HepG2 (cell line): Measurements from ENCODE around the gene VSX1. TPM values are rescaled to one million over a fixed set of nuclear protein-coding genes. Genes with fewer than 3 reads are reported as not detected.

ENCODE experiments used
- BCL3 ChIP-seq: sonication (generic); formaldehyde crosslinking; IDR thresholded peaks from 2 replicates; pipeline ENCODE4 v1.5.1; 2020; ENCODE audit warnings: mild to moderate bottlenecking, missing genetic modification reagents, moderate library complexity
- CREB3 ChIP-seq: sonication (generic); formaldehyde crosslinking; IDR thresholded peaks from 2 replicates; pipeline ENCODE4 v1.5.0; 2020; ENCODE audit warnings: missing genetic modification reagents
- GPBP1L1 ChIP-seq: sonication (generic); formaldehyde crosslinking; IDR thresholded peaks from 2 replicates; pipeline ENCODE4 v1.5.0; 2020; ENCODE audit warnings: mild to moderate bottlenecking, missing genetic modification reagents
- IKZF5 ChIP-seq: IDR thresholded peaks from 2 replicates; pipeline ENCODE4 v1.6.1; 2018; ENCODE audit warnings: missing genetic modification reagents, mild to moderate bottlenecking, missing compliant biosample characterization
- KAT8 ChIP-seq: IDR thresholded peaks from 2 replicates; pipeline ENCODE4 v1.6.1; 2016; ENCODE audit warnings: missing genetic modification reagents, missing compliant biosample characterization
- MYNN ChIP-seq: sonication (generic); formaldehyde crosslinking; IDR thresholded peaks from 2 replicates; pipeline ENCODE4 v1.4.0; 2020; ENCODE audit warnings: mild to moderate bottlenecking, low read depth, missing genetic modification reagents
- NFKB2 ChIP-seq: sonication (generic); formaldehyde crosslinking; IDR thresholded peaks from 2 replicates; pipeline ENCODE4 v1.4.0; 2020; ENCODE audit warnings: missing genetic modification reagents, borderline replicate concordance
- SMAD9 ChIP-seq: sonication (generic); formaldehyde crosslinking; IDR thresholded peaks from 2 replicates; pipeline ENCODE4 v1.5.1; 2020; ENCODE audit warnings: mild to moderate bottlenecking, missing genetic modification reagents
- SMARCC2 ChIP-seq: fragments of 450-650 bp; IDR thresholded peaks from 2 replicates; pipeline ENCODE4 v1.6.1; 2017; ENCODE audit warnings: antibody characterized with exemption, mild to moderate bottlenecking
- SP140L ChIP-seq: sonication (generic); formaldehyde crosslinking; IDR thresholded peaks from 2 replicates; pipeline ENCODE4 v1.4.0; 2020; ENCODE audit warnings: missing genetic modification reagents, borderline replicate concordance
- SP2 ChIP-seq: sonication (generic); formaldehyde crosslinking; IDR thresholded peaks from 2 replicates; pipeline ENCODE4 v1.5.1; 2020; ENCODE audit warnings: mild to moderate bottlenecking, missing genetic modification reagents
- SP4 ChIP-seq: sonication (generic); formaldehyde crosslinking; IDR thresholded peaks from 2 replicates; pipeline ENCODE4 v1.8.1; 2023; ENCODE audit warnings: mild to moderate bottlenecking, missing genetic modification reagents
- SRSF9 ChIP-seq: fragments of 200-400 bp; formaldehyde crosslinking; IDR thresholded peaks from 2 replicates; pipeline ENCODE4 v1.6.1; 2018; ENCODE audit warnings: borderline replicate concordance, mild to moderate bottlenecking, low read depth, low read length; ENCODE audit not compliant: insufficient read depth, poor library complexity, severe bottlenecking
- ZNF136 ChIP-seq: sonication (generic); formaldehyde crosslinking; IDR thresholded peaks from 2 replicates; pipeline ENCODE4 v1.8.1; 2022; ENCODE audit warnings: low read depth, mild to moderate bottlenecking, moderate library complexity, missing genetic modification reagents
- ZNF225 ChIP-seq: sonication (generic); formaldehyde crosslinking; IDR thresholded peaks from 2 replicates; pipeline ENCODE4 v1.4.0; 2020; ENCODE audit warnings: mild to moderate bottlenecking, missing genetic modification reagents
- ZNF263 ChIP-seq: sonication (generic); formaldehyde crosslinking; IDR thresholded peaks from 2 replicates; pipeline ENCODE4 v1.4.0; 2020; ENCODE audit warnings: missing genetic modification reagents
- ZNF333 ChIP-seq: sonication (generic); formaldehyde crosslinking; IDR thresholded peaks from 2 replicates; pipeline ENCODE4 v1.4.0; 2020; ENCODE audit warnings: mild to moderate bottlenecking, missing genetic modification reagents, borderline replicate concordance
- ZNF432 ChIP-seq: sonication (generic); formaldehyde crosslinking; IDR thresholded peaks from 2 replicates; pipeline ENCODE4 v1.5.0; 2020; ENCODE audit warnings: missing genetic modification reagents, mild to moderate bottlenecking, borderline replicate concordance
- ZNF547 ChIP-seq: sonication (generic); formaldehyde crosslinking; IDR thresholded peaks from 2 replicates; pipeline ENCODE4 v1.5.1; 2020; ENCODE audit warnings: mild to moderate bottlenecking, missing genetic modification reagents
- ZNF597 ChIP-seq: sonication (generic); formaldehyde crosslinking; IDR thresholded peaks from 2 replicates; pipeline ENCODE4 v1.5.0; 2020; ENCODE audit warnings: missing genetic modification reagents
- ZSCAN9 ChIP-seq: IDR thresholded peaks from 2 replicates; pipeline ENCODE4 v1.6.1; 2016; ENCODE audit warnings: borderline replicate concordance
- ZXDC ChIP-seq: sonication (generic); formaldehyde crosslinking; IDR thresholded peaks from 2 replicates; pipeline ENCODE4 v1.5.0; 2020; ENCODE audit warnings: mild to moderate bottlenecking, missing genetic modification reagents
- polyA plus RNA-seq, 8 experiments: library from polyadenylated mRNA; depleted of rRNA in 3 of 8; stranded (reverse) in 7 of 8; unstranded in 1 of 8; fragments of >200 nt; fragmentation: Illumina TruSeq in 4 of 8; extraction: Trizol in 4 of 8; gene quantifications; 2 replicates each; pipeline versions ENCODE4 v1.2.1 to v1.2.3, GENCODE V29; 2011 to 2016; ENCODE audit warnings: low read depth in 4 of 8, missing spikeins in 1 of 8, mixed read lengths in 1 of 8; ENCODE audit not compliant: insufficient read depth in 1 of 8
- total RNA-seq, 5 experiments: library from RNA; depleted of rRNA; stranded (reverse); fragments of >200 nt; fragmentation: Illumina TruSeq; extraction: Trizol; gene quantifications; 2 replicates each; pipeline ENCODE4 v1.2.3, GENCODE V29; 2016; ENCODE audit warnings: low read depth in 1 of 5

The VSX1 gene
- total and polyA plus RNA-seq, 2 of the 13 experiments (the other 11 are each of a cell fraction or from before 2014, with no cell fraction given), result 0.04 TPM; not detected in 1

- no peak for TF ChIP-seq GPBP1L1
- 0 out of 2 replicates have a peak, but pooled peaks have one; percentile 35 for TF ChIP-seq IKZF5
- TF ChIP-seq NFKB2 (CRISPR knock-in tag), result peak; percentile 62; the same call in 1 of the 2 replicates
- TF ChIP-seq SP140L, result no peak
- no peak for TF ChIP-seq SP2 (CRISPR knock-in tag)
- TF ChIP-seq ZNF225, result no peak
- TF ChIP-seq ZSCAN9 (CRISPR knock-in tag), result 0 out of 2 replicates have a peak, but pooled peaks have one; percentile 27
- TF ChIP-seq ZNF136 (CRISPR knock-in tag), result no peak
- no peak for TF ChIP-seq ZXDC (CRISPR knock-in tag)
- 0 out of 2 replicates have a peak, but pooled peaks have one; percentile 30 for TF ChIP-seq KAT8 (CRISPR knock-in tag)
- no peak for TF ChIP-seq SRSF9
- no peak for TF ChIP-seq CREB3 (CRISPR knock-in tag)
- no peak for TF ChIP-seq ZNF597 (CRISPR knock-in tag)
- TF ChIP-seq BCL3 (CRISPR knock-in tag), result no peak
- peak; percentile 92 for TF ChIP-seq ZNF263 (CRISPR knock-in tag)
- TF ChIP-seq SMARCC2, result no peak
- TF ChIP-seq ZNF432 (CRISPR knock-in tag), result no peak
- TF ChIP-seq SP4 (CRISPR knock-in tag), result no peak
- no peak for TF ChIP-seq SMAD9 (CRISPR knock-in tag)
- TF ChIP-seq ZNF547 (CRISPR knock-in tag), result no peak
- TF ChIP-seq ZNF333 (CRISPR knock-in tag), result no peak
- no peak for TF ChIP-seq MYNN (CRISPR knock-in tag)
Observed at GRCh38 chr20:25046181-25046641, 35.7 kb downstream of the VSX1 start (continued).
